Fibroblast of lung (primary cell): ENCODE data around the gene MOB4.
"Not testable (repeated sequence)": the region's sequence is repeated elsewhere in the genome, so short reads cannot be mapped to it uniquely, and the experiment has no call there.

Experiments used
- EZH2 ChIP-seq: IDR thresholded peaks from 2 replicates; pipeline ENCODE4 v1.5.1; 2012; ENCODE audit warnings: low read length, control low read depth, mild to moderate bottlenecking; ENCODE audit errors: missing control alignments
- TF ChIP-seq, protein P1 (sequence below), 2 donors: IDR thresholded peaks in 1 of 2; conservative IDR thresholded peaks in 1 of 2; 1 replicate in 1 of 2; 2 replicates in 1 of 2; pipeline ENCODE4 v1.5.1; 2011 to 2012; ENCODE audit warnings: low read length in 2 of 2, control low read depth in 1 of 2, inconsistent platforms in 1 of 2, low read depth in 1 of 2, mild to moderate bottlenecking in 1 of 2

DNA sequence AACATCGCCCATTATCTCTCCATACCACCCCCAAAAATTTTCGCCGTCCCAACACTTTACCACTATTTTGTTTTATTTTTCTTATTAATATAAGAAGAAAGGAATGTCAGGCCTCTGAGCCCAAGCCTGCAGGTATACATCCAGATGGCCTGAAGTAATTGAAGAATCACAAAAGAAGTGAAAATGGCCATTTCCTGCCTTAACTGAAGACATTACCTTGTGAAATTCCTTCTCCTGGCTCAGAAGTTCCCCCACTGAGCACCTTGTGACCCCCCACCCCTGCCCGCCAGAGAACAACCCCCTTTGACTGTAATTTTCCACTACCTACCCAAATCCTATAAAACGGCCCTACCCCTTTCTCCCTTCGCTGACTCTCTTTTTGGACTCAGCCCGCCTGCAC is 71.4 kb downstream of the MOB4 start:
- TF ChIP-seq, protein P1, sequence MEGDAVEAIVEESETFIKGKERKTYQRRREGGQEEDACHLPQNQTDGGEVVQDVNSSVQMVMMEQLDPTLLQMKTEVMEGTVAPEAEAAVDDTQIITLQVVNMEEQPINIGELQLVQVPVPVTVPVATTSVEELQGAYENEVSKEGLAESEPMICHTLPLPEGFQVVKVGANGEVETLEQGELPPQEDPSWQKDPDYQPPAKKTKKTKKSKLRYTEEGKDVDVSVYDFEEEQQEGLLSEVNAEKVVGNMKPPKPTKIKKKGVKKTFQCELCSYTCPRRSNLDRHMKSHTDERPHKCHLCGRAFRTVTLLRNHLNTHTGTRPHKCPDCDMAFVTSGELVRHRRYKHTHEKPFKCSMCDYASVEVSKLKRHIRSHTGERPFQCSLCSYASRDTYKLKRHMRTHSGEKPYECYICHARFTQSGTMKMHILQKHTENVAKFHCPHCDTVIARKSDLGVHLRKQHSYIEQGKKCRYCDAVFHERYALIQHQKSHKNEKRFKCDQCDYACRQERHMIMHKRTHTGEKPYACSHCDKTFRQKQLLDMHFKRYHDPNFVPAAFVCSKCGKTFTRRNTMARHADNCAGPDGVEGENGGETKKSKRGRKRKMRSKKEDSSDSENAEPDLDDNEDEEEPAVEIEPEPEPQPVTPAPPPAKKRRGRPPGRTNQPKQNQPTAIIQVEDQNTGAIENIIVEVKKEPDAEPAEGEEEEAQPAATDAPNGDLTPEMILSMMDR (conservative IDR thresholded peaks at IDR 0.05 in 1 of 2, IDR thresholded peaks at IDR 0.05 in 1 of 2; ENCODE audit: low read depth in 1 of 2, low read length in 2 of 2): not testable (repeated sequence)
- TF ChIP-seq EZH2: not testable (repeated sequence)
